Measurements from ENCODE around the gene ZNF536.

DNA sequence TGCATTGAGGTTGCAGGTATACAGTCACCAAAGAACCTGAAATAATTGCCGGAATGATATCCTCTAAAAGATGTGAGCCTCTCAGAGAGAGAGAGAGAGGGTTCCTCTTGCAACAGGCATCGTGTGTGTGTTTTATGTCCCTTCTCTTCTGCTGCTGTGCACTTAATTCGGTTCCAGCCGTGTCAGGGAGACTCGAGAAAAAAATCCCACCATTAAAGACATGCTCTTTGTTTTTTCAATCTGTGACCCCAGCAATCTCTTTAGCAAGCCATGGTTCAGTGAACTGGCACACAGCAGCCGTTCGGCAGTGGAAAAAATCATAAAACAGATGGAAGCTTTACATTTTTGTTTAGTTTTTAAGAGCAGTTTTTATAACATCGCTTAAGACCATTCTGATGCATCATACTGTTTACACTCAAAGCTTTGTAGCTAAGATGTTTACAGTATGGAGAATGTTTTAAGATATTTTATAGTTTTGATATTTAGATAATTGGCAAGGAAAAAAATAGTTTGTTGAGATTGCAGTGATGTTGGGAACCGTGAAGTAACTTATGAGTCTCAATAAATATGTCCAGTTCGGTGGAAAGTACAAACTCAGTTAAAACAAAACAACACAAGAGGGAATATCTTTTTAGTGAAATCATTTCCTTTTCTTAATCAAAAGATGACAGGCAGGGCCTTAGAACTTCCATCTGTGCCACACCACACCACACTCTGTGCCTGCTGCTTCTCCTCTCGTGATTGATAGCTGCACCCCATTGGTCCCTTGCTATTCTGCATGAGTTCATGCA lies 31.2 kb upstream of the ZNF536 start:
- TF ChIP-seq, protein P1, sequence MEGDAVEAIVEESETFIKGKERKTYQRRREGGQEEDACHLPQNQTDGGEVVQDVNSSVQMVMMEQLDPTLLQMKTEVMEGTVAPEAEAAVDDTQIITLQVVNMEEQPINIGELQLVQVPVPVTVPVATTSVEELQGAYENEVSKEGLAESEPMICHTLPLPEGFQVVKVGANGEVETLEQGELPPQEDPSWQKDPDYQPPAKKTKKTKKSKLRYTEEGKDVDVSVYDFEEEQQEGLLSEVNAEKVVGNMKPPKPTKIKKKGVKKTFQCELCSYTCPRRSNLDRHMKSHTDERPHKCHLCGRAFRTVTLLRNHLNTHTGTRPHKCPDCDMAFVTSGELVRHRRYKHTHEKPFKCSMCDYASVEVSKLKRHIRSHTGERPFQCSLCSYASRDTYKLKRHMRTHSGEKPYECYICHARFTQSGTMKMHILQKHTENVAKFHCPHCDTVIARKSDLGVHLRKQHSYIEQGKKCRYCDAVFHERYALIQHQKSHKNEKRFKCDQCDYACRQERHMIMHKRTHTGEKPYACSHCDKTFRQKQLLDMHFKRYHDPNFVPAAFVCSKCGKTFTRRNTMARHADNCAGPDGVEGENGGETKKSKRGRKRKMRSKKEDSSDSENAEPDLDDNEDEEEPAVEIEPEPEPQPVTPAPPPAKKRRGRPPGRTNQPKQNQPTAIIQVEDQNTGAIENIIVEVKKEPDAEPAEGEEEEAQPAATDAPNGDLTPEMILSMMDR (IDR thresholded peaks at IDR 0.05), result no peak
- TF ChIP-seq EZH2 (IDR thresholded peaks at IDR 0.05; ENCODE audit: borderline replicate concordance, insufficient read depth, low read depth, low read length, poor library complexity, severe bottlenecking), result no peak

All from B cell (primary cell).